Endothelial cell of umbilical vein (primary cell): ENCODE measurements around the gene LDHA. TPM values are rescaled to one million over a fixed set of nuclear protein-coding genes. Genes with fewer than 3 reads are reported as not detected.

Experiments used
- BruUV-seq: library from RNA; stranded (reverse); fragments of 400-500 nt; replicated peaks from 2 replicates; lab custom pipeline; 2021; lab: Mats Ljungman, UMichigan
- CTCF ChIA-PET: fragments of 300-600, 350-600 bp; sonication (Branson Sonifier 250); formaldehyde crosslinking; loops from one replicate; lab custom pipeline; 2021; ENCODE audit warnings: antibody characterized with exemption, inconsistent platforms; lab: Charles Lee
- POLR2A ChIA-PET: fragments of 300-600, 350-600 bp; sonication (Branson Sonifier 250); formaldehyde crosslinking; loops from one replicate; lab custom pipeline; 2021; ENCODE audit warnings: antibody characterized with exemption, inconsistent platforms; lab: Charles Lee
- DNase-seq: peaks from one replicate; pipeline ENCODE4 v3.0.0-alpha.2; 2011; ENCODE audit warnings: low read depth, low spot score
- FAIRE-seq: peaks from 2 replicates; lab custom pipeline; 2011; peaks lifted over from hg19 to GRCh38; lab: Jason Lieb, UNC
- H2AFZ ChIP-seq: 2 replicates; pipeline ENCODE4 v1.6.0; 2012; ENCODE audit warnings: low read depth, low read length, control low read depth, inconsistent platforms
- H3K27ac ChIP-seq: 2 replicates; pipeline ENCODE4 v1.5.1; 2011; ENCODE audit warnings: low read depth, mild to moderate bottlenecking, control low read depth, low read length, moderate library complexity; ENCODE audit not compliant: insufficient read depth
- H3K27me3 ChIP-seq, 2 experiments: 2 replicates each; pipeline versions ENCODE4 v1.6.0 to v1.6.1; 2011; ENCODE audit warnings: low read length in 2 of 2, mixed read lengths in 1 of 2; ENCODE audit not compliant: control insufficient read depth in 2 of 2, insufficient read depth in 2 of 2
- H3K36me3 ChIP-seq, 2 experiments: 2 replicates in 1 of 2; 3 replicates in 1 of 2; pipeline ENCODE4 v1.5.1; 2011; ENCODE audit warnings: low read length in 2 of 2, mild to moderate bottlenecking in 1 of 2, moderate library complexity in 1 of 2; ENCODE audit not compliant: control insufficient read depth in 2 of 2, insufficient read depth in 2 of 2; ENCODE audit errors: extremely low read depth in 1 of 2
- H3K4me1 ChIP-seq: 3 replicates; pipeline ENCODE4 v1.5.1; 2011; ENCODE audit warnings: mild to moderate bottlenecking, low read length; ENCODE audit not compliant: control insufficient read depth, insufficient read depth; ENCODE audit errors: extremely low read depth
- H3K4me2 ChIP-seq: 2 replicates; pipeline ENCODE4 v1.6.1; 2011; ENCODE audit warnings: low read length, control low read depth, mixed read lengths; ENCODE audit not compliant: insufficient read depth
- H3K4me3 ChIP-seq, 3 experiments: fragments of 200-600 bp in 1 of 3; sonication (generic), shearing (Covaris generic) in 1 of 3; replicated peaks in 1 of 3; 2 replicates each; pipeline ENCODE4 v1.5.1; 2011 to 2016; ENCODE audit warnings: control low read depth in 3 of 3, low read length in 3 of 3, mild to moderate bottlenecking in 2 of 3, inconsistent platforms in 1 of 3, low read depth in 1 of 3, moderate library complexity in 1 of 3; ENCODE audit not compliant: insufficient read depth in 1 of 3
- H3K79me2 ChIP-seq: 2 replicates; pipeline ENCODE4 v1.6.0; 2012; ENCODE audit warnings: low read length, inconsistent platforms; ENCODE audit not compliant: control insufficient read depth, insufficient read depth
- H3K9ac ChIP-seq: replicated peaks from 2 replicates; pipeline ENCODE3; 2011; ENCODE audit warnings: low read length, control low read depth; ENCODE audit not compliant: insufficient read depth; ENCODE audit errors: extremely low read depth
- H3K9me1 ChIP-seq: replicated peaks from 3 replicates; pipeline ENCODE4 v1.6.0; 2011; ENCODE audit warnings: mild to moderate bottlenecking, low read length; ENCODE audit not compliant: control insufficient read depth, insufficient read depth; ENCODE audit errors: extremely low read depth
- H3K9me3 ChIP-seq: replicated peaks from 2 replicates; pipeline ENCODE4 v1.5.1; 2012; ENCODE audit warnings: low read length, inconsistent platforms; ENCODE audit not compliant: control insufficient read depth, insufficient read depth
- H4K20me1 ChIP-seq: replicated peaks from 2 replicates; pipeline ENCODE3; 2011; ENCODE audit warnings: mild to moderate bottlenecking, low read length; ENCODE audit not compliant: control insufficient read depth, insufficient read depth; ENCODE audit errors: extremely low read depth
- CTCF ChIP-seq, 2 donors: IDR thresholded peaks; 1 replicate in 1 of 2; 2 replicates in 1 of 2; pipeline ENCODE4 v1.5.1; 2011; ENCODE audit warnings: low read length in 2 of 2, mild to moderate bottlenecking in 2 of 2, moderate library complexity in 2 of 2, control low read depth in 1 of 2, inconsistent platforms in 1 of 2, low read depth in 1 of 2; ENCODE audit not compliant: insufficient read depth in 1 of 2; ENCODE audit errors: extremely low read depth in 1 of 2
- EZH2 ChIP-seq: IDR thresholded peaks from 2 replicates; pipeline ENCODE4 v1.6.1; 2012; ENCODE audit warnings: borderline replicate concordance, low read depth, mild to moderate bottlenecking, moderate library complexity, low read length, inconsistent platforms; ENCODE audit not compliant: severe bottlenecking
- FOS ChIP-seq: IDR thresholded peaks from 2 replicates; pipeline ENCODE4 v1.6.1; 2011; ENCODE audit warnings: mild to moderate bottlenecking, low read length, moderate library complexity, borderline replicate concordance; ENCODE audit not compliant: insufficient read depth
- GATA2 ChIP-seq: IDR thresholded peaks from 2 replicates; pipeline ENCODE4 v1.7.0; 2011; ENCODE audit warnings: low read depth, mild to moderate bottlenecking, moderate library complexity, mixed read lengths, low read length; ENCODE audit not compliant: insufficient read length, insufficient read depth
- JUN ChIP-seq: IDR thresholded peaks from 2 replicates; pipeline ENCODE4 v1.6.1; 2011; ENCODE audit warnings: borderline replicate concordance, low read depth; ENCODE audit not compliant: insufficient read length, insufficient read depth
- MAX ChIP-seq: IDR thresholded peaks from 2 replicates; pipeline ENCODE4 v1.6.1; 2011; ENCODE audit not compliant: insufficient read depth, insufficient read length
- MYC ChIP-seq: IDR thresholded peaks from one replicate; pipeline ENCODE4 v1.6.1; 2011; ENCODE audit warnings: mild to moderate bottlenecking, low read depth, low read length
- POLR2A ChIP-seq: IDR thresholded peaks from 2 replicates; pipeline ENCODE4 v1.6.1; 2012; ENCODE audit warnings: low read depth, mild to moderate bottlenecking, control low read depth, low read length
- POLR2AphosphoS5 ChIP-seq: IDR thresholded peaks from 2 replicates; pipeline ENCODE4 v1.6.1; 2012; ENCODE audit warnings: low read depth, mild to moderate bottlenecking, control low read depth, low read length, moderate library complexity; ENCODE audit not compliant: insufficient read depth
- dilution Hi-C: fragments of 300-500 bp; cut with MboI; formaldehyde crosslinking; loops from one replicate; pipeline ENCODE4 v1.15.0; 2019; ENCODE audit warnings: low sequenced_read_pairs; ENCODE audit not compliant: extremely low pct_ligation_motif_present
- intact Hi-C: fragments of 100-400 bp; cut with micrococcal nuclease; formaldehyde crosslinking; loops from one replicate; pipeline ENCODE4 v1.10.0; 2022
- polyA plus RNA-seq, 4 experiments: library from polyadenylated mRNA; depleted of rRNA in 3 of 4; stranded (reverse) in 3 of 4; unstranded in 1 of 4; fragments of >200 nt; gene quantifications; 2 replicates each; pipeline versions ENCODE4 v1.2.1 to v1.2.3, GENCODE V29; 2011 to 2012; ENCODE audit warnings: missing spikeins in 1 of 4
- total RNA-seq: library from RNA; stranded (reverse); gene quantifications from 2 replicates; pipeline ENCODE4 v1.2.3, GENCODE V29; 2021

LDHA gene
- total and polyA plus RNA-seq, 2 donors (not counting 3 experiments of a cell fraction or from before 2014, with no cell fraction given), result 265 to 537 TPM

- CTCF ChIA-PET, result interaction anchor here (3.8 kb wide), 1 partner anchor 9 kb away, joined by 27 read pairs; no protein-coding TSS in a partner anchor
- H3K79me2 ChIP-seq, result peaks cover 29% of the 10 kb centered on the region
- FAIRE-seq, result no peak
- intact Hi-C loops, result loop anchor here (5.0 to 10.0 kb wide), 4 partner anchors 40 to 1322 kb away; partner anchors contain the start of genes NAV2 and NCR3LG1
- H3K27me3 ChIP-seq, result no peaks in the 10 kb centered on the region
- no peak for DNase-seq
- no TSS peak for BruUV-seq
- H4K20me1 ChIP-seq, result no peaks in the 10 kb centered on the region
- peaks cover 18% of the 10 kb centered on the region for H3K4me1 ChIP-seq
- H3K27ac ChIP-seq, result no peak overlapping the region
- H3K4me3 ChIP-seq, result no peak overlapping the region
- no peaks in the 10 kb centered on the region for H3K9me3 ChIP-seq
- dilution Hi-C loops, result no loop called here
- peaks cover under 1 to 5% of the 10 kb centered on the region in 2 experiments for H3K36me3 ChIP-seq
- no peak overlapping the region for H2AFZ ChIP-seq
- H3K4me2 ChIP-seq, result no peak overlapping the region
- TF ChIP-seq CTCF (IDR thresholded peaks at IDR 0.05; ENCODE audit: extremely low read depth in 1 of 2, insufficient read depth in 1 of 2, low read depth in 1 of 2, low read length in 2 of 2) (no peak), MYC (no peak), EZH2 (no peak), GATA2 (no peak), FOS (no peak), MAX (no peak), POLR2A (no peak), JUN (no peak), POLR2AphosphoS5 (no peak)
- no peak overlapping the region for H3K9ac ChIP-seq
- no peaks in the 10 kb centered on the region for H3K9me1 ChIP-seq
- POLR2A ChIA-PET, result no interaction called here
Measured at GRCh38 chr11:18392434-18393321, 1.7 kb upstream of the LDHA start.
